GM10266 (cell line): ENCODE measurements around the gene LTB.

Experiments used
- DNase-seq: peaks from one replicate; pipeline ENCODE4 v3.0.0; 2012; ENCODE audit errors: extremely low spot score
- TF ChIP-seq, protein P1 (sequence below): IDR thresholded peaks from 2 replicates; pipeline ENCODE4 v1.5.1; 2012; ENCODE audit warnings: mild to moderate bottlenecking, low read depth; ENCODE audit not compliant: control insufficient read depth, insufficient read depth; ENCODE audit errors: missing control alignments

LTB gene

DNA sequence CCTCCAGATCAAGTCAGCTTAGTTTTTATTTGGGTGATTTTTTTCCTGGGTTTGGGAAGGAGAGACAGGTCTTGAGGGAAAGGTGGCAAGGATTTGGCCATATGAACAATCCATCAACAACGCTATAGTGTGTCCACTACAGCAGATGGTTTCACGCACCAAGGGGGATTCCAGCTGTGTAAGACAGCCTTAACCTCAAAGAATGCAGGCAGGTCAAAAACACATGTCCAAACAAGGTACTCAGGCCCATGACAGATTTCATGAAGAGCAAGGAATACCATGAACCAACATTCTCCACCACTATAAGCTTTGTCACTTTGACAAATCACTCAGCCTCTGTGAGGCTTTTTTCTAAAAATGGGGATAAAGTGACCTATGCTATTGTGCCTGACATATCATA is 34.8 kb upstream of the LTB start:
- TF ChIP-seq, protein P1, sequence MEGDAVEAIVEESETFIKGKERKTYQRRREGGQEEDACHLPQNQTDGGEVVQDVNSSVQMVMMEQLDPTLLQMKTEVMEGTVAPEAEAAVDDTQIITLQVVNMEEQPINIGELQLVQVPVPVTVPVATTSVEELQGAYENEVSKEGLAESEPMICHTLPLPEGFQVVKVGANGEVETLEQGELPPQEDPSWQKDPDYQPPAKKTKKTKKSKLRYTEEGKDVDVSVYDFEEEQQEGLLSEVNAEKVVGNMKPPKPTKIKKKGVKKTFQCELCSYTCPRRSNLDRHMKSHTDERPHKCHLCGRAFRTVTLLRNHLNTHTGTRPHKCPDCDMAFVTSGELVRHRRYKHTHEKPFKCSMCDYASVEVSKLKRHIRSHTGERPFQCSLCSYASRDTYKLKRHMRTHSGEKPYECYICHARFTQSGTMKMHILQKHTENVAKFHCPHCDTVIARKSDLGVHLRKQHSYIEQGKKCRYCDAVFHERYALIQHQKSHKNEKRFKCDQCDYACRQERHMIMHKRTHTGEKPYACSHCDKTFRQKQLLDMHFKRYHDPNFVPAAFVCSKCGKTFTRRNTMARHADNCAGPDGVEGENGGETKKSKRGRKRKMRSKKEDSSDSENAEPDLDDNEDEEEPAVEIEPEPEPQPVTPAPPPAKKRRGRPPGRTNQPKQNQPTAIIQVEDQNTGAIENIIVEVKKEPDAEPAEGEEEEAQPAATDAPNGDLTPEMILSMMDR: no peak
- no peak for DNase-seq

DNA sequence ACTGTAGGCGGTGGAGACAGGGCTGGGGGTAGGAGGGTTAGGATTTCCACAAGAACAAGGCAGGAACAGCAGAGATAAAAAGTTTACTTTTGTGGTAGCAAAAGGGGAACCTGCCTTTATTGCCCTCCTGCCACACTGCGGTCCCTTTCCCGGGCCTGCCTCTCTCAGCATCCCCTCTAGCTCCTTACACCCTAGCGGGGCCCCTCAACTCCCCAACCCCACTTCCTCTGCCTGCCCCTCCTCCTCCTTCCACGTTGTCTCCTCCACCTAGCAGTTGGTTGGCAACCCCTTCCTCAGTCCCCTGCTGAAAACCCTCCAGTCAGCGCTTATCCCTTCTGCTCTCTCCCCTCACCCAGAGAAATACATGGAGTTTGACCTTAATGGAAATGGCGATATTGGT is 33.5 kb upstream of the LTB start:
- TF ChIP-seq, protein P1: no peak
- no peak for DNase-seq

DNA sequence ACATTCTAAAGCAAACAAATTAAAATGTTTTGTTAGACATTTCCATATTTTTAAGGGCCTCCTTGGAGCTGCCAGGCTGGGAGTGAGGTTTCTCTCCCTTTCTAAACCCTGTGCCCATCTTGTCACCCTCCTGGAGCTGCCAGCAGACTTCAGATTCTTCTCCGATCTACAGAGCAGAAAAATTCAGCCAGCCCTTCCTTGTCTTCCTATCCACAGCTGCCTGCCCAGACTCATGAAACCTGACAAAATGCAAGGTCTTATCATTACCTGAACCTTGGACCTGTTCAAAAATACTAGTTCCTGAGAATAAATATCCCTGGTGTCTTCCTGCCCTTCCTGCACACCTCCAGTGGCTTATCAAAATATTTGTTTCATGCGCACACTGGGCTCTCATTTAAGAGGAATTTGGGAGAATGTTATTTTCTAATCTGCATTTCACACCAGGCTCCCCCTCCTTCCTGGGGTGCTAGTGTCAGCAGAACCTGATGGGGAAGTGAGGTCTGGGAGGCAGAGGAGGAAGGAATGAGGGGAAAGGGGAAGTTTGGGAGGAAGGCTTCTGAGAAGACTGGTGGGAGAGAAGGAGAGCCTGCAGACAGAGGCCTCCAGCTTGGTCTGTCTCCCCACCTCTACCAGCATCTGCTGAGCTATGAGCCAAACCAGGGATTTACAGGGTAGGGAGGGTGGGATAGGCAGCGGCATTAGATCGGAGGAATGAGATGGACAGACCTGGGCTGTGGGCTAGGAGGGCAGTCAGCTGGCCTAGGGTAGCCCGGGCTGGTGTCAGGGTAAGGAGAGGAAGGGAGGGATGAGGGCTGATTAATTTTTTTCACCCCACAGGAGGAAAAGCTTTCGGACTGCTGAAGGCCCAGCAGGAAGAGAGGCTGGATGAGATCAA is 32.7 kb upstream of the LTB start, which contains the start of gene AIF1:
TSS of gene AIF1 (plus strand) at position 551 of the 895 bp plus-strand sequence. CDS start at position 647, 96 bp downstream.
- DNase-seq: no peak
- TF ChIP-seq, protein P1: no peak

DNA sequence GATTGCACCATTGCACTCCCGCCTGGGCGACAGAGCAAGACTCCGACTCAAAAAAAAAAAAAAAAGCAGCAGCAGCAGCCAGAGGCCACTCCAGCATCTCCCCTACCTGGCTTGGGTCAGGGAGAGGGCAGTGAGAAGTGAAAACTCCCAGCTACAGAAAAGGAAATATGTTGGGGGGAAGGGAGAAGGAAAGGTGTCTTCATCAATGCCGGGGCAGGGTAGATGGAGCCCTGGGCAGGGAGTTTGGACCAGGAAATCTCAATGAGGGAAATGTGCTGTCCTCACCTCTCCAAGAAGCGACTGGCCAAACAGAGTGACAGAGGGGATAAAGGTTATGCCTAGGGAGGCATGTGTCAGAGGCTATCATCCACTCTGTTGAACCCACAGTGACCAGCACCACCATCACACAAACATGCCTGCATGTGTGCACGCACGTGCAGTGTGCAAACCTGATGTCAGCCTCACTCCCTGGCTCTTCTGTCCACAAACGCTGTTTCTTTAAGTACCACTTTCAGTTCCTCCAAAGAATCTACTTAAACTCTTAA is 31.9 kb upstream of the LTB start:
- peak; percentile 64 for DNase-seq
- TF ChIP-seq, protein P1: no peak

DNA sequence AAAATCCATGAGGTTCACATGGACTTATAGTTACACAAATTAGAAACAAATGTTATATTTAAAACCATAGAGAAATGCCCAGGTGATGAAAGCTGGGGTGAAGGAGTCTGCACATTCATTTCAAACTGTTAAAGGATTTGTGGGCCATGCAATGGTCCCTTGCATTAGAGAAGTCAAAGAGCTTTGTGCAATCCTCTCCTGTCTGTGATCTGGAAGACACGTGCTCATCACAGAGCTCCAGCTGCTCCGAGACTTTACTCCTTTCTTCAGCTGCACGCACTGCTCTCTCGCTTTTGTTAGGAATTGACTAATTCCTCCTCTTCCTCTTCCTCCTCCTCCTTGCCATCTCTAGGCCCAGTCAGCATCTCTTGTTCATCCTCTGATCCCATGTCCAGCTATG is 28.7 kb upstream of the LTB start:
- DNase-seq: no peak
- TF ChIP-seq, protein P1: no peak

DNA sequence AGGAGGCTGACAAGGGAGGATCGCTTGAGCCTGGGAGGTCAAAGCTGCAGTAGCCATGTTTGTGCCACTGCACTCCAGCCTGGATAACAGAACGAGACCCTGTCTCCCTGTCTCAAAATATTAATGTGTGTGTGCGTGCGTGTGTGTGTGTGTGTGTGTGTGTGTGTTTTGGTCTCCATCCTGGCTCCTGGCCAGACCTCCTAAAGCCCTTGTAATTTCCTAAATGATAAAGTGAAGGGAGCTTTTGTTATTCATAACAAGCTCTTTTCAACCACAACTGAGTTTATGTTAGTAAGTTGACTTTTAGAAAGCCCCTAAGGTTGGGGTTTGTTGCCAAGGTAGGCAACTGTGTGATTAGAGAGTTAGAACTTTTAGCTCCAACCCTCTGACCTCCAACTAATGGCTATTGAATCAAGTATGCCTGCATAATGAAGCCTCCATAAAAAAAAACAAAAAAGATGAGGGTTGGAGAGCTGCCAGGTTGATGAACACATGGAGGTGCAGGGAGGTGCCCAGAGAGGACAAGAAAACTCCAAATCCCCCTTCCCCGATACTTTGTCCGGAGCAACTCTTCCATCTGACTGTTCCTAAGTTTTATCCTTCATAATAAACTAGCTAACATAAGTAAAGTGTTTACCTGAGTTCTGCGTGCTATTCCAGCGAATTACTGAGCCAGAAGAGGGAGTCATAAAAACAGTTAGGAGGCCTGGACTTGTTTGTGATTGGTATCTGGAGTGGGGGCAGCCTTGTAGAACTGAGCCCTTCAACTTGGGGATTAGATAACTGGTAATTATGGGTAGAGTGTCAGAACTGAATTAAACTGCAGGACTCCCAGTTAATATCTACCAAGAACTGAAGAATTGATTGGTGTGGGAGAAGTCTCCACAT is 27.5 kb upstream of the LTB start:
- TF ChIP-seq, protein P1: no peak
- DNase-seq: no peak
